Measurements from ENCODE around the gene LDLRAD3. TPM values are rescaled to one million over a fixed set of nuclear protein-coding genes. Genes with fewer than 3 reads are reported as not detected.

LDLRAD3 gene
- total RNA-seq, 1 experiment from 2014 or later: 12.1 TPM

- Mint-ChIP-seq H3K4me1 (peaks cover 7 to 9% of the 10 kb centered on the region in 2 experiments), H3K27me3 (ENCODE audit: low read depth) (no peaks in the 10 kb centered on the region), H3K36me3 (ENCODE audit: insufficient read depth in 1 of 3, low read depth in 3 of 3) (no peaks in the 10 kb centered on the region), H3K9me3 (no peaks in the 10 kb centered on the region), H3K27ac (no peak overlapping the region), H3K4me3 (no peak overlapping the region)
- Histone ChIP-seq H3K27me3 (ENCODE audit: insufficient read depth, low read length) (no peaks in the 10 kb centered on the region), H2BK20ac (ENCODE audit: low read depth, low read length, poor library complexity, severe bottlenecking) (no peak overlapping the region), H2AFZ (ENCODE audit: low read length) (no peak overlapping the region), H3K9ac (ENCODE audit: extremely low read depth, insufficient read length, low read length) (no peak overlapping the region), H3K79me2 (ENCODE audit: insufficient read depth, low read length) (no peaks in the 10 kb centered on the region), H4K5ac (ENCODE audit: insufficient read length, low read depth, low read length) (no peak overlapping the region), H2BK12ac (ENCODE audit: insufficient read length, low read depth, low read length) (no peak overlapping the region), H3K23ac (ENCODE audit: insufficient read length, low read depth, low read length) (no peak overlapping the region), H3K4ac (ENCODE audit: low read depth, low read length) (no peak overlapping the region), H3K56ac (ENCODE audit: insufficient read length, low read depth, low read length) (no peak overlapping the region), H3K27ac (ENCODE audit: insufficient read length, low read depth, low read length) (no peak overlapping the region), H4K8ac (replicated peaks; ENCODE audit: insufficient read length, low read depth, low read length) (no peak overlapping the region), H2BK120ac (ENCODE audit: low read depth, low read length, poor library complexity, severe bottlenecking) (no peak overlapping the region), H3K23me2 (ENCODE audit: insufficient read length, low read depth, low read length, poor library complexity, severe bottlenecking) (no peaks in the 10 kb centered on the region), H3K4me2 (ENCODE audit: insufficient read depth, insufficient read length, low read length) (no peak overlapping the region), H3K18ac (ENCODE audit: insufficient read length, low read depth, low read length) (no peak overlapping the region), H4K91ac (ENCODE audit: insufficient read length, low read depth, low read length) (no peak overlapping the region), H2BK5ac (ENCODE audit: insufficient read length, low read length) (no peak overlapping the region), H3K79me1 (ENCODE audit: insufficient read depth, low read depth, low read length, poor library complexity, severe bottlenecking) (no peaks in the 10 kb centered on the region), H2AK5ac (ENCODE audit: insufficient read length, low read length) (no peak overlapping the region), H3K4me1 (ENCODE audit: insufficient read depth, low read length) (no peaks in the 10 kb centered on the region), H4K20me1 (ENCODE audit: control insufficient read depth, insufficient read depth, insufficient read length) (no peaks in the 10 kb centered on the region), H2BK15ac (ENCODE audit: low read depth, low read length) (no peak overlapping the region), H3K9me3 (ENCODE audit: control insufficient read depth, low read depth, low read length) (no peaks in the 10 kb centered on the region), H3T11ph (ENCODE audit: low read length) (no peak overlapping the region), H3K14ac (ENCODE audit: insufficient read depth, low read length) (no peak overlapping the region)
- TF ChIP-seq CTCF (conservative IDR thresholded peaks at IDR 0.05): no peak
- DNase-seq: no peak
- no CpG with 5 or more reads among the region's 6 CpGs for whole genome bisulfite sequencing (ENCODE audit: extremely low coverage, insufficient read length, low lambda C conversion rate)
These were observed 32.8 kb upstream of the LDLRAD3 start for GRCh38 chr11:35911013-35911412.
